ENCODE data around the gene JDP2.

The JDP2 gene

GRCh38 chr14:75450381-75451276 lies 22.8 kb downstream of the JDP2 start:
- H3K9ac ChIP-seq (ENCODE audit: low read depth, low read length), result no peak overlapping the region
- H3K4me3 ChIP-seq (ENCODE audit: low read length), result no peak overlapping the region
- no peak overlapping the region for H3K4me2 ChIP-seq (ENCODE audit: low read length)
- no peaks in the 10 kb centered on the region for H3K9me3 ChIP-seq (replicated peaks; ENCODE audit: low read length)
- peaks cover 54% of the 10 kb centered on the region for H3K4me1 ChIP-seq (ENCODE audit: control insufficient read depth, insufficient read depth, low read length)
- no peaks in the 10 kb centered on the region for H3K27me3 ChIP-seq (ENCODE audit: control insufficient read depth, insufficient read depth, low read length)
- peaks cover 3% of the 10 kb centered on the region for H3K36me3 ChIP-seq (ENCODE audit: insufficient read depth, low read length)

GRCh38 chr14:75452324-75452723 lies 24.5 kb downstream of the JDP2 start:
- H3K4me1 ChIP-seq (ENCODE audit: control insufficient read depth, insufficient read depth, low read length), result peaks cover 60% of the 10 kb centered on the region
- H3K27me3 ChIP-seq (ENCODE audit: control insufficient read depth, insufficient read depth, low read length), result no peaks in the 10 kb centered on the region
- H3K4me3 ChIP-seq (ENCODE audit: low read length), result no peak overlapping the region
- peaks cover 3% of the 10 kb centered on the region for H3K36me3 ChIP-seq (ENCODE audit: insufficient read depth, low read length)
- H3K4me2 ChIP-seq (ENCODE audit: low read length), result peak overlapping the region; percentile 61
- H3K9me3 ChIP-seq (replicated peaks; ENCODE audit: low read length), result no peaks in the 10 kb centered on the region
- peak overlapping the region; percentile 66 for H3K9ac ChIP-seq (ENCODE audit: low read depth, low read length)

- Histone ChIP-seq H3K27me3 (ENCODE audit: control insufficient read depth, insufficient read depth, low read length) (no peaks in the 10 kb centered on the region), H3K4me2 (ENCODE audit: low read length) (peak overlapping the region; percentile 61), H3K36me3 (ENCODE audit: insufficient read depth, low read length) (peaks cover 3% of the 10 kb centered on the region), H3K4me1 (ENCODE audit: control insufficient read depth, insufficient read depth, low read length) (peaks cover 60% of the 10 kb centered on the region), H3K4me3 (ENCODE audit: low read length) (peak overlapping the region; percentile 0), H3K9me3 (replicated peaks; ENCODE audit: low read length) (no peaks in the 10 kb centered on the region), H3K9ac (ENCODE audit: low read depth, low read length) (peak overlapping the region; percentile 66)
These were observed 25.3 kb downstream of the JDP2 start for GRCh38 chr14:75452900-75453816.

GRCh38 chr14:75453817-75454434 lies 26.1 kb downstream of the JDP2 start:
- H3K4me1 ChIP-seq (ENCODE audit: control insufficient read depth, insufficient read depth, low read length), result peaks cover 60% of the 10 kb centered on the region
- no peaks in the 10 kb centered on the region for H3K27me3 ChIP-seq (ENCODE audit: control insufficient read depth, insufficient read depth, low read length)

GRCh38 chr14:75454963-75455546 lies 27.2 kb downstream of the JDP2 start:
- H3K9me3 ChIP-seq (replicated peaks; ENCODE audit: low read length), result no peaks in the 10 kb centered on the region
- H3K27me3 ChIP-seq (ENCODE audit: control insufficient read depth, insufficient read depth, low read length), result no peaks in the 10 kb centered on the region
- no peak overlapping the region for H3K9ac ChIP-seq (ENCODE audit: low read depth, low read length)
- H3K4me1 ChIP-seq (ENCODE audit: control insufficient read depth, insufficient read depth, low read length), result peaks cover 53% of the 10 kb centered on the region
- no peak overlapping the region for H3K4me3 ChIP-seq (ENCODE audit: low read length)
- peaks cover under 1% of the 10 kb centered on the region for H3K36me3 ChIP-seq (ENCODE audit: insufficient read depth, low read length)
- no peak overlapping the region for H3K4me2 ChIP-seq (ENCODE audit: low read length)

More at GRCh38 chr14:75453817-75454434, 26.1 kb downstream of the JDP2 start:
- H3K9me3 ChIP-seq (replicated peaks; ENCODE audit: low read length), result no peaks in the 10 kb centered on the region
- H3K9ac ChIP-seq (ENCODE audit: low read depth, low read length), result peak overlapping the region; percentile 66
- no peak overlapping the region for H3K4me3 ChIP-seq (ENCODE audit: low read length)
- no peaks in the 10 kb centered on the region for H3K36me3 ChIP-seq (ENCODE audit: insufficient read depth, low read length)
- H3K4me2 ChIP-seq (ENCODE audit: low read length), result peak overlapping the region; percentile 61

GRCh38 chr14:75456069-75456996 lies 28.5 kb downstream of the JDP2 start:
- Histone ChIP-seq H3K36me3 (ENCODE audit: insufficient read depth, low read length) (peaks cover 7% of the 10 kb centered on the region), H3K4me3 (ENCODE audit: low read length) (no peak overlapping the region), H3K27me3 (ENCODE audit: control insufficient read depth, insufficient read depth, low read length) (no peaks in the 10 kb centered on the region), H3K9ac (ENCODE audit: low read depth, low read length) (no peak overlapping the region), H3K9me3 (replicated peaks; ENCODE audit: low read length) (no peaks in the 10 kb centered on the region), H3K4me2 (ENCODE audit: low read length) (no peak overlapping the region), H3K4me1 (ENCODE audit: control insufficient read depth, insufficient read depth, low read length) (peaks cover 49% of the 10 kb centered on the region)

GRCh38 chr14:75456997-75457335 lies 29.1 kb downstream of the JDP2 start:
- Histone ChIP-seq H3K9ac (ENCODE audit: low read depth, low read length) (no peak overlapping the region), H3K4me1 (ENCODE audit: control insufficient read depth, insufficient read depth, low read length) (peaks cover 46% of the 10 kb centered on the region), H3K9me3 (replicated peaks; ENCODE audit: low read length) (no peaks in the 10 kb centered on the region), H3K36me3 (ENCODE audit: insufficient read depth, low read length) (peaks cover 12% of the 10 kb centered on the region), H3K27me3 (ENCODE audit: control insufficient read depth, insufficient read depth, low read length) (no peaks in the 10 kb centered on the region), H3K4me3 (ENCODE audit: low read length) (no peak overlapping the region), H3K4me2 (ENCODE audit: low read length) (no peak overlapping the region)

GRCh38 chr14:75457648-75458165 lies 29.9 kb downstream of the JDP2 start:
- Histone ChIP-seq H3K9ac (ENCODE audit: low read depth, low read length) (no peak overlapping the region), H3K27me3 (ENCODE audit: control insufficient read depth, insufficient read depth, low read length) (no peaks in the 10 kb centered on the region), H3K4me2 (ENCODE audit: low read length) (no peak overlapping the region), H3K36me3 (ENCODE audit: insufficient read depth, low read length) (peaks cover 19% of the 10 kb centered on the region), H3K4me3 (ENCODE audit: low read length) (no peak overlapping the region), H3K4me1 (ENCODE audit: control insufficient read depth, insufficient read depth, low read length) (peaks cover 38% of the 10 kb centered on the region), H3K9me3 (replicated peaks; ENCODE audit: low read length) (no peaks in the 10 kb centered on the region)

- Histone ChIP-seq H3K4me1 (ENCODE audit: control insufficient read depth, insufficient read depth, low read length) (peaks cover 32% of the 10 kb centered on the region), H3K36me3 (ENCODE audit: insufficient read depth, low read length) (peaks cover 24% of the 10 kb centered on the region), H3K27me3 (ENCODE audit: control insufficient read depth, insufficient read depth, low read length) (no peaks in the 10 kb centered on the region)
These were observed 30.5 kb downstream of the JDP2 start for GRCh38 chr14:75458305-75458704.

GRCh38 chr14:75459099-75459741 lies 31.4 kb downstream of the JDP2 start:
- H3K36me3 ChIP-seq (ENCODE audit: insufficient read depth, low read length), result peaks cover 30% of the 10 kb centered on the region
- no peak overlapping the region for H3K4me2 ChIP-seq (ENCODE audit: low read length)
- peaks cover 23% of the 10 kb centered on the region for H3K4me1 ChIP-seq (ENCODE audit: control insufficient read depth, insufficient read depth, low read length)
- no peak overlapping the region for H3K9ac ChIP-seq (ENCODE audit: low read depth, low read length)
- no peak overlapping the region for H3K4me3 ChIP-seq (ENCODE audit: low read length)
- no peaks in the 10 kb centered on the region for H3K27me3 ChIP-seq (ENCODE audit: control insufficient read depth, insufficient read depth, low read length)
- H3K9me3 ChIP-seq (replicated peaks; ENCODE audit: low read length), result no peaks in the 10 kb centered on the region

More at GRCh38 chr14:75458305-75458704, 30.5 kb downstream of the JDP2 start:
- Histone ChIP-seq H3K4me3 (ENCODE audit: low read length) (no peak overlapping the region), H3K9me3 (replicated peaks; ENCODE audit: low read length) (no peaks in the 10 kb centered on the region), H3K4me2 (ENCODE audit: low read length) (no peak overlapping the region), H3K9ac (ENCODE audit: low read depth, low read length) (no peak overlapping the region)
